OCI-LY3 (cell line): ENCODE data around the gene CDK5R1.

Source experiments
- EZH2phosphoT487 ChIP-seq: fragments of 200-600 bp; shearing (Covaris generic); IDR thresholded peaks from 2 replicates; pipeline ENCODE4 v1.6.1; 2018; ENCODE audit warnings: antibody characterized with exemption, mixed run types, low read depth
- TF ChIP-seq, protein P1 (sequence below): fragments of 200-600, 300-600 bp; sonication (generic); IDR thresholded peaks from 2 replicates; pipeline ENCODE4 v1.5.1; 2014; ENCODE audit warnings: antibody characterized with exemption, low read length, low read depth

DNA sequence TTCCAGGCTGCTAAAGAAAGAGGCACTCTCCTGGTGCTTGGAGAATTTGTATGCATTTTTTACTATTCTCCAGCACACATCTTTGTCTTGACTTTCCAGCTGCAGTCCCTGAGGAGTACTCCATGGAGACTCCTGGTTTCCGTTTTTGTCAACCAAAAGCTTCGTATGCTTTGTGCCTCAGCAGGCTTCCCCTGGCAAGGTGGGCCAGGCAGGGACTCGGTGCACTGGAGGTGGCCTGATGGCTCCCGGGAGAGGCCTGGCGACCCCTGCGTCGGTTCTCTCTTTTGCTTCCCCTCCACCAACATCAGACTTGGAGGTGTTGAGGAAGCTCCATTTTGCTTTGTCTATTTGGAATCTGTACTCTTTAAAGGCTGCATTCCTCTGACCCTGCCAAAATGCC lies 23.7 kb downstream of the CDK5R1 start:
- TF ChIP-seq, protein P1, sequence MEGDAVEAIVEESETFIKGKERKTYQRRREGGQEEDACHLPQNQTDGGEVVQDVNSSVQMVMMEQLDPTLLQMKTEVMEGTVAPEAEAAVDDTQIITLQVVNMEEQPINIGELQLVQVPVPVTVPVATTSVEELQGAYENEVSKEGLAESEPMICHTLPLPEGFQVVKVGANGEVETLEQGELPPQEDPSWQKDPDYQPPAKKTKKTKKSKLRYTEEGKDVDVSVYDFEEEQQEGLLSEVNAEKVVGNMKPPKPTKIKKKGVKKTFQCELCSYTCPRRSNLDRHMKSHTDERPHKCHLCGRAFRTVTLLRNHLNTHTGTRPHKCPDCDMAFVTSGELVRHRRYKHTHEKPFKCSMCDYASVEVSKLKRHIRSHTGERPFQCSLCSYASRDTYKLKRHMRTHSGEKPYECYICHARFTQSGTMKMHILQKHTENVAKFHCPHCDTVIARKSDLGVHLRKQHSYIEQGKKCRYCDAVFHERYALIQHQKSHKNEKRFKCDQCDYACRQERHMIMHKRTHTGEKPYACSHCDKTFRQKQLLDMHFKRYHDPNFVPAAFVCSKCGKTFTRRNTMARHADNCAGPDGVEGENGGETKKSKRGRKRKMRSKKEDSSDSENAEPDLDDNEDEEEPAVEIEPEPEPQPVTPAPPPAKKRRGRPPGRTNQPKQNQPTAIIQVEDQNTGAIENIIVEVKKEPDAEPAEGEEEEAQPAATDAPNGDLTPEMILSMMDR: no peak
- no peak for TF ChIP-seq EZH2phosphoT487
